Gastrocnemius medialis (tissue), 4 donors: ENCODE measurements around the gene ACP2. TPM values are rescaled to one million over a fixed set of nuclear protein-coding genes. Genes with fewer than 3 reads are reported as not detected.
A peak's percentile ranks its signal among the peaks of the same experiment; 100 is the strongest.

Source experiments
- ATAC-seq, 2 donors: fragments of 150-250 bp; one replicate each; pipeline ENCODE4 v1.9.1; 2016
- DNase-seq, 2 donors: peaks; one replicate each; pipeline ENCODE4 v3.0.0-alpha.2; 2019
- H3K27ac ChIP-seq, 4 donors: fragments of 200-600 bp; sonication (generic); 1 replicate in 1 of 4; 2 replicates in 3 of 4; pipeline ENCODE4 v1.5.1; 2016 to 2018; ENCODE audit warnings: mild to moderate bottlenecking in 2 of 4, moderate library complexity in 1 of 4
- H3K27me3 ChIP-seq, 3 donors: fragments of 200-600 bp; sonication (generic) in 2 of 3; 1 replicate in 1 of 3; 2 replicates in 2 of 3; pipeline versions ENCODE4 v1.5.1 to v1.6.0; 2016 to 2019; ENCODE audit warnings: mild to moderate bottlenecking in 1 of 3, moderate library complexity in 1 of 3
- H3K36me3 ChIP-seq, 2 donors: fragments of 200-600 bp; sonication (generic) in 1 of 2; one replicate each; pipeline ENCODE4 v1.5.1; 2017 to 2018
- H3K4me1 ChIP-seq, 2 donors: fragments of 200-600 bp; sonication (generic) in 1 of 2; one replicate each; pipeline ENCODE4 v1.5.1; 2016 to 2017; ENCODE audit warnings: mild to moderate bottlenecking in 2 of 2
- H3K4me3 ChIP-seq, 4 donors: fragments of 200-600 bp; sonication (generic) in 3 of 4; 1 replicate in 1 of 4; 2 replicates in 3 of 4; pipeline ENCODE4 v1.5.1; 2016 to 2019; ENCODE audit warnings: mild to moderate bottlenecking in 2 of 4
- H3K9me3 ChIP-seq, 3 donors: fragments of 200-600 bp; sonication (generic) in 2 of 3; 1 replicate in 1 of 3; 2 replicates in 2 of 3; pipeline ENCODE4 v1.5.1; 2016 to 2019
- CTCF ChIP-seq, 5 experiments: fragments of 450-650 bp in 3 of 5; fragments of 200-600 bp in 2 of 5; sonication (generic) in 2 of 5; IDR thresholded peaks in 4 of 5; conservative IDR thresholded peaks in 1 of 5; 1 replicate in 4 of 5; 2 replicates in 1 of 5; pipeline ENCODE4 v1.5.1; 2016 to 2019; ENCODE audit warnings: antibody characterized with exemption in 5 of 5, mild to moderate bottlenecking in 3 of 5, moderate library complexity in 3 of 5
- POLR2A ChIP-seq, 2 donors: fragments of 450-650 bp; IDR thresholded peaks; one replicate each; pipeline ENCODE4 v1.6.1; 2017; ENCODE audit warnings: antibody characterized with exemption in 2 of 2, mild to moderate bottlenecking in 2 of 2, moderate library complexity in 2 of 2
- in situ Hi-C, 4 donors: fragments of 200-750 bp; cut with MboI; loops; one replicate each; pipeline versions ENCODE4 v1.15.0 to v1.8.0; 2017; ENCODE audit warnings: low sequenced_read_pairs in 4 of 4
- intact Hi-C: fragments of 100-400 bp; cut with DNase I; formaldehyde crosslinking; loops from one replicate; pipeline ENCODE4 v1.15.1; 2023; ENCODE audit warnings: low total_unique reads
- total RNA-seq, 4 donors: library from RNA; depleted of rRNA; stranded (reverse); fragments of >200 nt; gene quantifications; one replicate each; pipeline versions ENCODE4 v1.1.0 to v1.2.3, GENCODE V29; 2016

ACP2 gene
- total RNA-seq, 4 donors from 2014 or later = 12.4 to 36.2 (median 27.9) TPM

GRCh38 chr11:47222696-47223095 lies 25.9 kb downstream of the ACP2 start:
- in situ Hi-C loops = no loop called here

GRCh38 chr11:47220401-47220821 lies 28.2 kb downstream of the ACP2 start:
- DNase-seq (no peak), ATAC-seq (no peak)
- in situ Hi-C loops = no loop called here
- no peaks in the 10 kb centered on the region for H3K27me3 ChIP-seq
- TF ChIP-seq CTCF (IDR thresholded peaks at IDR 0.05 in 4 of 5, conservative IDR thresholded peaks at IDR 0.05 in 1 of 5) = no peak
- no peak for TF ChIP-seq POLR2A (IDR thresholded peaks at IDR 0.05)
- H3K27ac ChIP-seq = no peak overlapping the region
- no peak overlapping the region for H3K4me3 ChIP-seq
- peaks cover 11 to 13% of the 10 kb centered on the region in 2 donors for H3K4me1 ChIP-seq
- intact Hi-C loops = no loop called here
- H3K9me3 ChIP-seq = no peaks in the 10 kb centered on the region
- H3K36me3 ChIP-seq = peaks cover 0 to 11% of the 10 kb centered on the region in 2 donors

More at GRCh38 chr11:47222696-47223095, 25.9 kb downstream of the ACP2 start:
- no peaks in the 10 kb centered on the region for H3K27me3 ChIP-seq
- no peaks in the 10 kb centered on the region for H3K4me1 ChIP-seq
- H3K4me3 ChIP-seq = no peak overlapping the region
- no peak for DNase-seq
- TF ChIP-seq POLR2A (IDR thresholded peaks at IDR 0.05) = no peak
- TF ChIP-seq CTCF (IDR thresholded peaks at IDR 0.05 in 4 of 5, conservative IDR thresholded peaks at IDR 0.05 in 1 of 5) = no peak
- peaks cover 0 to 11% of the 10 kb centered on the region in 2 donors for H3K36me3 ChIP-seq
- no peak overlapping the region for H3K27ac ChIP-seq
- intact Hi-C loops = no loop called here
- ATAC-seq = no peak
- H3K9me3 ChIP-seq = no peaks in the 10 kb centered on the region

DNA sequence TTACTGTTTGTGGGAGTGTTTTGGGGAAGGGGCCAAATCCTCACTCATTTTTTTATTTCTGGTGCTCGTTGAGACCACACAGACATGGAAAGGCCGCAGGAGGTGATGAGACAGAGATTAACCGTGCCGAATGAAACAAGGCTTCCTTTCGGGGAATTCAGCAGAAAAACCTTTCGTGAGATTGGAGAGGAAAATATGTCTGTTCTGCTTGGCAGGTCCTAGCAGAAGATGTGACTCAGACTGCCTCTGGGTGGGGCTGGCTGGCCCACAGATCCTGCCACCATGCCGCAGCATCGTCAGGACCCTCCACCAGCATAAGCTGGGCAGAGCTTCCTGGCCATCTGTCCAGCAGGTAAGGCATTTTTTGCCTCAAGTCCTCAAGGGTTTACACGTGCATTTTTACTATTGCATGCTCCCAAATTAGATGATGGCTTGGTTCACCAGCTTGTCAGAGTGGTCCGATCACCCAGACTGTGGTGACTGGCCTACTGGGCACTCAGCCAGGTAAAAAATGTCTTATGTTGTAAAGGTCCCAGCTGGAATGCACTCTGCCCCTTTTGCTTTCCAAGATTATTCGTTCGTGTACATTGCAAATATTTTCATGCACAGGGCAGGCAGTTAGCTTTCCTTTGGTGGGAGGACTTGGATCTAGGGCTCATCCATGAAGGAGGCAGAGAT lies 32.4 kb downstream of the ACP2 start:
- no peaks in the 10 kb centered on the region for H3K9me3 ChIP-seq
- H3K4me1 ChIP-seq = peaks cover 14 to 23% of the 10 kb centered on the region in 2 donors
- H3K36me3 ChIP-seq = peaks cover 0 to 3% of the 10 kb centered on the region in 2 donors
- intact Hi-C loops (no loop called here), in situ Hi-C loops (no loop called here)
- peak overlapping the region; percentile 95 to 98 (median 97) for H3K27ac ChIP-seq
- TF ChIP-seq CTCF (IDR thresholded peaks at IDR 0.05 in 4 of 5, conservative IDR thresholded peaks at IDR 0.05 in 1 of 5) (no peak), POLR2A (IDR thresholded peaks at IDR 0.05) (no peak)
- no peak for ATAC-seq
- H3K4me3 ChIP-seq = peak overlapping the region; percentile 69 to 89 (median 70)
- no peaks in the 10 kb centered on the region for H3K27me3 ChIP-seq
- DNase-seq = no peak

- H3K27me3 ChIP-seq = no peaks in the 10 kb centered on the region
- no peak for TF ChIP-seq CTCF (IDR thresholded peaks at IDR 0.05 in 4 of 5, conservative IDR thresholded peaks at IDR 0.05 in 1 of 5)
- no peak for TF ChIP-seq POLR2A (IDR thresholded peaks at IDR 0.05)
- DNase-seq (no peak), ATAC-seq (no peak)
- H3K27ac ChIP-seq = peak overlapping the region; percentile 95 to 98 (median 97)
- in situ Hi-C loops = no loop called here
- H3K9me3 ChIP-seq = no peaks in the 10 kb centered on the region
- intact Hi-C loops = loop anchor here (2.0 kb wide), 1 partner anchor 39 kb away; the partner anchor contains the start of gene ARFGAP2
- peaks cover 14 to 23% of the 10 kb centered on the region in 2 donors for H3K4me1 ChIP-seq
- H3K36me3 ChIP-seq = no peaks in the 10 kb centered on the region
- H3K4me3 ChIP-seq = peak overlapping the region; percentile 69 to 89 (median 70)
Measured at GRCh38 chr11:47215366-47215910, 33.2 kb downstream of the ACP2 start.
